H1 (cell line): ENCODE data around the gene MRTFB. TPM values are rescaled to one million over a fixed set of nuclear protein-coding genes. Genes with fewer than 3 reads are reported as not detected.

Source experiments
- CTCF ChIA-PET: fragments of 300-600 bp; sonication (Branson Sonifier 250); formaldehyde crosslinking; loops from one replicate; lab custom pipeline; 2021; ENCODE audit not compliant: partially characterized antibody; lab: Charles Lee
- POLR2A ChIA-PET: fragments of 300-600 bp; sonication (Branson Sonifier 250); formaldehyde crosslinking; loops from one replicate; lab custom pipeline; 2021; ENCODE audit warnings: inconsistent platforms; ENCODE audit not compliant: partially characterized antibody; lab: Charles Lee
- DNase-seq, 2 experiments: peaks; one replicate each; pipeline versions ENCODE4 v3.0.0 to v3.0.0-alpha.2; 2010 to 2022; ENCODE audit warnings: low spot score in 2 of 2, low read depth in 1 of 2, mixed read lengths in 1 of 2
- FAIRE-seq: peaks from 2 replicates; lab custom pipeline; 2011; peaks lifted over from hg19 to GRCh38; lab: Jason Lieb, UNC
- H2AFZ ChIP-seq: 2 replicates; pipeline ENCODE4 v1.8.1; 2012; ENCODE audit warnings: low read length, inconsistent platforms
- H2AK5ac ChIP-seq: 2 replicates; pipeline ENCODE4 v1.6.1; 2013; ENCODE audit warnings: low read depth, low read length
- H2BK120ac ChIP-seq: replicated peaks from 2 replicates; pipeline ENCODE3; 2013; ENCODE audit warnings: low read depth, low read length, inconsistent platforms
- H2BK12ac ChIP-seq: 2 replicates; pipeline ENCODE4 v1.6.1; 2013; ENCODE audit warnings: low read depth, low read length
- H2BK15ac ChIP-seq: 2 replicates; pipeline ENCODE4 v1.6.1; 2013; ENCODE audit warnings: low read length
- H2BK20ac ChIP-seq: 2 replicates; pipeline ENCODE4 v1.6.1; 2013; ENCODE audit warnings: low read length
- H2BK5ac ChIP-seq: 2 replicates; pipeline ENCODE4 v1.6.1; 2013; ENCODE audit warnings: low read depth, low read length
- H3K14ac ChIP-seq: 2 replicates; pipeline ENCODE4 v1.6.1; 2013; ENCODE audit warnings: inconsistent platforms; ENCODE audit not compliant: insufficient read length
- H3K18ac ChIP-seq: 2 replicates; pipeline ENCODE4 v1.6.1; 2013; ENCODE audit warnings: low read length; ENCODE audit errors: extremely low read depth
- H3K23ac ChIP-seq: 2 replicates; pipeline ENCODE4 v1.6.1; 2013; ENCODE audit warnings: inconsistent platforms; ENCODE audit not compliant: insufficient read length
- H3K23me2 ChIP-seq: 2 replicates; pipeline ENCODE4 v1.6.1; 2013; ENCODE audit warnings: low read depth, low read length
- H3K27ac ChIP-seq: 2 replicates; pipeline ENCODE4 v1.6.1; 2011; ENCODE audit warnings: low read depth, low read length, inconsistent platforms
- H3K27me3 ChIP-seq, 4 experiments: replicated peaks in 1 of 4; 1 replicate in 1 of 4; 2 replicates in 3 of 4; pipeline versions ENCODE4 v1.6.1 to v1.8.1; 2011 to 2013; ENCODE audit warnings: low read length in 3 of 4, mild to moderate bottlenecking in 3 of 4, inconsistent platforms in 2 of 4, mixed read lengths in 2 of 4, moderate library complexity in 1 of 4; ENCODE audit not compliant: control insufficient read depth in 3 of 4, insufficient read depth in 3 of 4; ENCODE audit errors: extremely low read depth in 1 of 4
- H3K36me3 ChIP-seq, 4 experiments: 2 replicates each; pipeline versions ENCODE4 v1.6.1 to v1.8.1; 2011 to 2013; ENCODE audit warnings: mild to moderate bottlenecking in 4 of 4, low read length in 3 of 4, moderate library complexity in 2 of 4, control low read depth in 1 of 4, inconsistent platforms in 1 of 4; ENCODE audit not compliant: insufficient read depth in 4 of 4, control insufficient read depth in 2 of 4
- H3K4ac ChIP-seq: replicated peaks from 2 replicates; pipeline ENCODE3; 2013; ENCODE audit warnings: low read length, low read depth, mixed read lengths, inconsistent platforms; ENCODE audit not compliant: insufficient read length
- H3K4me1 ChIP-seq, 4 experiments: replicated peaks in 1 of 4; 1 replicate in 1 of 4; 2 replicates in 3 of 4; pipeline versions ENCODE4 v1.6.1 to v1.8.1; 2011 to 2013; ENCODE audit warnings: low read length in 3 of 4, inconsistent platforms in 2 of 4, mixed read lengths in 1 of 4; ENCODE audit not compliant: insufficient read depth in 4 of 4, control insufficient read depth in 3 of 4
- H3K4me2 ChIP-seq, 2 experiments: 2 replicates each; pipeline versions ENCODE4 v1.6.1 to v1.8.1; 2011 to 2013; ENCODE audit warnings: low read depth in 2 of 2, low read length in 2 of 2, control low read depth in 1 of 2, inconsistent platforms in 1 of 2, mild to moderate bottlenecking in 1 of 2; ENCODE audit not compliant: insufficient read depth in 1 of 2
- H3K4me3 ChIP-seq, 4 experiments: fragments of 200-600, 300-600 bp in 1 of 4; sonication (generic), shearing (Covaris generic), sonication (Bioruptor Twin) in 1 of 4; 2 replicates each; pipeline versions ENCODE4 v1.5.1 to v1.8.1; 2011 to 2016; ENCODE audit warnings: low read length in 4 of 4, low read depth in 3 of 4, control low read depth in 2 of 4, inconsistent platforms in 2 of 4, mild to moderate bottlenecking in 2 of 4, mixed read lengths in 1 of 4, moderate library complexity in 1 of 4; ENCODE audit not compliant: insufficient read depth in 2 of 4; ENCODE audit errors: extremely low read depth in 1 of 4
- H3K56ac ChIP-seq: replicated peaks from 2 replicates; pipeline ENCODE3; 2013; ENCODE audit warnings: low read depth, mild to moderate bottlenecking, mixed read lengths, low read length, inconsistent platforms; ENCODE audit not compliant: insufficient read length
- H3K79me1 ChIP-seq: 2 replicates; pipeline ENCODE4 v1.6.1; 2013; ENCODE audit warnings: low read depth, low read length, control low read depth
- H3K79me2 ChIP-seq, 2 experiments: 2 replicates each; pipeline versions ENCODE4 v1.6.1 to v1.8.1; 2012 to 2013; ENCODE audit warnings: low read length in 2 of 2, mild to moderate bottlenecking in 2 of 2, inconsistent platforms in 1 of 2; ENCODE audit not compliant: insufficient read depth in 2 of 2, control insufficient read depth in 1 of 2
- H3K9ac ChIP-seq, 4 experiments: replicated peaks in 1 of 4; 1 replicate in 1 of 4; 2 replicates in 3 of 4; pipeline versions ENCODE4 v1.6.1 to v1.8.1; 2011 to 2013; ENCODE audit warnings: low read depth in 3 of 4, low read length in 3 of 4, control low read depth in 2 of 4, mild to moderate bottlenecking in 2 of 4, moderate library complexity in 2 of 4, inconsistent platforms in 1 of 4; ENCODE audit errors: extremely low read depth in 1 of 4
- H3K9me3 ChIP-seq, 2 experiments: 2 replicates each; pipeline versions ENCODE4 v1.6.1 to v1.8.1; 2012 to 2013; ENCODE audit warnings: mild to moderate bottlenecking in 2 of 2, moderate library complexity in 2 of 2, control low read depth in 1 of 2, inconsistent platforms in 1 of 2, low read depth in 1 of 2, low read length in 1 of 2, mixed read lengths in 1 of 2; ENCODE audit not compliant: insufficient read depth in 2 of 2
- H4K20me1 ChIP-seq, 2 experiments: replicated peaks in 1 of 2; 2 replicates each; pipeline versions ENCODE3 to v1.8.1; 2011 to 2013; ENCODE audit warnings: inconsistent platforms in 2 of 2, low read length in 2 of 2, mild to moderate bottlenecking in 1 of 2; ENCODE audit not compliant: insufficient read depth in 2 of 2, control insufficient read depth in 1 of 2
- H4K5ac ChIP-seq: 2 replicates; pipeline ENCODE4 v1.6.1; 2013; ENCODE audit warnings: low read length, low read depth, mixed read lengths, inconsistent platforms; ENCODE audit not compliant: insufficient read length
- H4K8ac ChIP-seq: 2 replicates; pipeline ENCODE4 v1.8.0; 2013; ENCODE audit warnings: mild to moderate bottlenecking, moderate library complexity, low read length, inconsistent platforms; ENCODE audit not compliant: insufficient read depth; ENCODE audit errors: extremely low read depth
- H4K91ac ChIP-seq: replicated peaks from 2 replicates; pipeline ENCODE3; 2013; ENCODE audit warnings: low read length, mixed read lengths, inconsistent platforms; ENCODE audit not compliant: insufficient read length
- CEBPB ChIP-seq: IDR thresholded peaks from 2 replicates; pipeline ENCODE4 v1.6.1; 2012; ENCODE audit warnings: low read depth, low read length
- CHD2 ChIP-seq: IDR thresholded peaks from 2 replicates; pipeline ENCODE4 v1.6.1; 2012; ENCODE audit warnings: low read length, improper control_type of control experiment
- EZH2 ChIP-seq: fragments of 200-600 bp; sonication (generic); IDR thresholded peaks from 2 replicates; pipeline ENCODE4 v1.7.1; 2012; ENCODE audit warnings: low read depth, mild to moderate bottlenecking, moderate library complexity, low read length, inconsistent platforms; ENCODE audit not compliant: severe bottlenecking
- GTF2F1 ChIP-seq: IDR thresholded peaks from 2 replicates; pipeline ENCODE4 v1.6.1; 2012; ENCODE audit warnings: low read depth, low read length, improper control_type of control experiment, borderline replicate concordance
- NRF1 ChIP-seq: IDR thresholded peaks from 2 replicates; pipeline ENCODE4 v1.6.1; 2011; ENCODE audit warnings: mild to moderate bottlenecking, low read depth, low read length, improper control_type of control experiment
- POLR2AphosphoS5 ChIP-seq: IDR thresholded peaks from 2 replicates; pipeline ENCODE4 v1.6.1; 2011; ENCODE audit warnings: low read depth, low read length
- RAD21 ChIP-seq, 2 experiments: IDR thresholded peaks in 1 of 2; conservative IDR thresholded peaks in 1 of 2; 2 replicates each; pipeline ENCODE4 v1.6.1; 2011; ENCODE audit warnings: low read depth in 2 of 2, low read length in 2 of 2, improper control_type of control experiment in 1 of 2, inconsistent platforms in 1 of 2, mild to moderate bottlenecking in 1 of 2, moderate library complexity in 1 of 2
- SP4 ChIP-seq: IDR thresholded peaks from 2 replicates; pipeline ENCODE4 v1.6.1; 2012; ENCODE audit warnings: low read length, inconsistent platforms
- SRF ChIP-seq: IDR thresholded peaks from 2 replicates; pipeline ENCODE4 v1.6.1; 2011; ENCODE audit warnings: mild to moderate bottlenecking, low read depth, low read length, moderate library complexity
- TEAD4 ChIP-seq: IDR thresholded peaks from 2 replicates; pipeline ENCODE4 v1.6.1; 2012; ENCODE audit warnings: low read depth, low read length, inconsistent platforms, mixed read lengths
- polyA plus RNA-seq, 7 experiments: library from polyadenylated mRNA; depleted of rRNA in 3 of 7; stranded (reverse) in 5 of 7; unstranded in 2 of 7; fragments of >200 nt in 5 of 7; fragments of 200-250 nt in 2 of 7; gene quantifications; 1 replicate in 5 of 7; 2 replicates in 1 of 7; 4 replicates in 1 of 7; pipeline versions ENCODE4 v1.2.1 to v1.2.3, GENCODE V29; 2011 to 2013; ENCODE audit warnings: missing spikeins in 2 of 7, mixed read lengths in 2 of 7
- total RNA-seq: library from RNA; stranded (reverse); fragmentation: NEBNext Ultra II Directional; extraction: Animal tissue kit (Norgen Biotek cat#: 25700); gene quantifications from 2 replicates; pipeline ENCODE4 v1.2.1, GENCODE V29; 2021
- TF ChIP-seq, protein P1 (sequence below): IDR thresholded peaks from 2 replicates; pipeline ENCODE4 v1.6.1; 2011; ENCODE audit warnings: low read length, improper control_type of control experiment

The MRTFB gene
- total and polyA plus RNA-seq, 2 of the 8 experiments (the other 6 are each of a cell fraction or from before 2014, with no cell fraction given): 13.5 to 34.9 TPM

DNA sequence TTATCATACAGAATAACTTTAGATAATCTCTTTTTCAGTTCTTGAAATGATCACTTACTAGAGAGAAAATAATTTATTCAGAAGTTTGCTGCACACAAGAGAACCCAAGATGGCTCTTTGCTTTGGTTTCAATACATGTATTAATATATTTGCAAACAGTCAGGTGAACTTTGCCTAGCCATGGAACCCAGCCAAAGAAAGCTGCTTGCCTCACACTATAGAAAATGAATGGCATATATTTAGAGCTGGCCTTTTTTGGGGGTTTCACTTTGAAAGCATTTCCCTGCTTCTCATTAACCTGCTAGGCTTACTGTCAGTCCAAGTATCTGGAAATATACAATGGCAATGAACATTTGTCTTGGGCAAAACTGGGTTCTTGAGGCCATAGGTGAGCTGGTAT, 75.3 kb downstream of the MRTFB start:
- Histone ChIP-seq H4K91ac (no peak overlapping the region), H2BK20ac (no peak overlapping the region)

More for the DNA sequence above, 75.3 kb downstream of the MRTFB start:
- Histone ChIP-seq H3K56ac (no peak overlapping the region), H3K36me3 (peaks cover 0 to under 1% (median 0%) of the 10 kb centered on the region in 4 experiments; a peak in 2 of 8 replicates), H2BK5ac (no peak overlapping the region), H3K27ac (no peak overlapping the region), H3K23me2 (no peaks in the 10 kb centered on the region), H2AFZ (no peak overlapping the region), H4K8ac (no peak overlapping the region), H3K4me1 (no peaks in the 10 kb centered on the region), H3K79me2 (no peaks in the 10 kb centered on the region), H3K4me3 (no peak overlapping the region), H2AK5ac (no peak overlapping the region), H3K9ac (no peak overlapping the region), H3K79me1 (no peaks in the 10 kb centered on the region), H2BK12ac (no peak overlapping the region), H4K5ac (no peak overlapping the region), H3K4me2 (no peak overlapping the region), H3K9me3 (no peaks in the 10 kb centered on the region), H3K27me3 (no peaks in the 10 kb centered on the region), H2BK15ac (no peak overlapping the region), H4K20me1 (no peaks in the 10 kb centered on the region), H2BK120ac (no peak overlapping the region), H3K18ac (no peak overlapping the region), H3K4ac (no peak overlapping the region), H3K14ac (no peak overlapping the region), H3K23ac (no peak overlapping the region)
- TF ChIP-seq POLR2AphosphoS5: no peak
- no peak for TF ChIP-seq NRF1
- no peak for TF ChIP-seq TEAD4
- TF ChIP-seq EZH2: no peak
- TF ChIP-seq CHD2: no peak
- no peak for TF ChIP-seq GTF2F1
- TF ChIP-seq, protein P1, sequence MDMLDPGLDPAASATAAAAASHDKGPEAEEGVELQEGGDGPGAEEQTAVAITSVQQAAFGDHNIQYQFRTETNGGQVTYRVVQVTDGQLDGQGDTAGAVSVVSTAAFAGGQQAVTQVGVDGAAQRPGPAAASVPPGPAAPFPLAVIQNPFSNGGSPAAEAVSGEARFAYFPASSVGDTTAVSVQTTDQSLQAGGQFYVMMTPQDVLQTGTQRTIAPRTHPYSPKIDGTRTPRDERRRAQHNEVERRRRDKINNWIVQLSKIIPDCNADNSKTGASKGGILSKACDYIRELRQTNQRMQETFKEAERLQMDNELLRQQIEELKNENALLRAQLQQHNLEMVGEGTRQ: no peak
- no peak for TF ChIP-seq RAD21 (IDR thresholded peaks at IDR 0.05 in 1 of 2, conservative IDR thresholded peaks at IDR 0.05 in 1 of 2; ENCODE audit: low read depth in 2 of 2, low read length in 2 of 2)
- no peak for TF ChIP-seq SRF
- TF ChIP-seq SP4: no peak
- no peak for TF ChIP-seq CEBPB
- FAIRE-seq: no peak
- ChIA-PET CTCF (interaction anchor here (1.1 kb wide), 1 partner anchor 16 kb away, joined by 3 read pairs; no protein-coding TSS in a partner anchor), POLR2A (interaction anchor here (0.8 to 2.4 kb wide), 4 partner anchors 7 to 116 kb away, joined by 3 to 6 read pairs (median 4); no protein-coding TSS in a partner anchor)
- no peak for DNase-seq
